Progenitor cell of endocrine pancreas (in vitro differentiated cells): Measurements from ENCODE around the gene SH3GL1. TPM values are rescaled to one million over a fixed set of nuclear protein-coding genes. Genes with fewer than 3 reads are reported as not detected.
A peak's percentile ranks its signal among the peaks of the same experiment; 100 is the strongest.

Experiments used
- DNase-seq: peaks from one replicate; pipeline ENCODE4 v3.0.0; 2021; ENCODE audit warnings: low spot score; ENCODE audit not compliant: unreplicated experiment
- H3K27ac Mint-ChIP-seq: 2 replicates; pipeline ENCODE4 v1.8.0; 2021; ENCODE audit warnings: mild to moderate bottlenecking, moderate library complexity, mixed read lengths
- H3K27me3 Mint-ChIP-seq: 2 replicates; pipeline ENCODE4 v1.8.0; 2021; ENCODE audit warnings: mixed read lengths
- H3K36me3 Mint-ChIP-seq: 2 replicates; pipeline ENCODE4 v1.8.0; 2022; ENCODE audit warnings: mixed read lengths; ENCODE audit not compliant: insufficient read depth
- H3K4me1 Mint-ChIP-seq: 2 replicates; pipeline ENCODE4 v1.8.0; 2021; ENCODE audit warnings: low read depth, mixed read lengths
- H3K4me3 Mint-ChIP-seq: 2 replicates; pipeline ENCODE4 v1.8.0; 2021; ENCODE audit warnings: low read depth, mild to moderate bottlenecking, moderate library complexity, mixed read lengths
- H3K9me3 Mint-ChIP-seq: 2 replicates; pipeline ENCODE4 v1.8.0; 2021; ENCODE audit warnings: low read depth, mixed read lengths
- total RNA-seq: library from RNA; stranded (reverse); gene quantifications from 2 replicates; pipeline ENCODE4 v1.2.1, GENCODE V29; 2021
- TF ChIP-seq, protein P1 (sequence below): fragments of 200-600 bp; sonication (generic); IDR thresholded peaks from one replicate; pipeline ENCODE4 v1.5.0; 2021; ENCODE audit warnings: antibody characterized with exemption, mild to moderate bottlenecking; ENCODE audit not compliant: unreplicated experiment

Gene SH3GL1
- total RNA-seq, 1 donor from 2014 or later: 55.6 TPM

DNA sequence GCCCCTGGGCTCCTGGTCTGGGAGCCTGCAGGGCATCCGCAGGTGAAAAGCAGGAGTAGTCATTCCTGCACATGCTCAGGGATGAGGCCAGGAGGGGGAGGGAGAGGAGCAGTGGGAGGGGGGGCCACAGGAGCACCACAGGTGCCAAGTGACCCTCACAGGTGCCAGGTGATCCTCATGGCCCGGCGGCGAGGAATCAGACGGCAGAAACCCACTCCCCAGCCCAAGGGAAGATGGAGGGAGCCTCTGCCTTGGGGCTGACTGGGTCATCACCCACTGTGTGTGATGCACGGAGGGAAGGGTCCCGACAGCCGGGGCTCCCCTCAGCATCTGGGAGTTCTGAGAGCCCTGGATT lies 27.4 kb downstream of the SH3GL1 start:
- Mint-ChIP-seq H3K27ac (no peak overlapping the region), H3K4me3 (no peak overlapping the region), H3K9me3 (no peaks in the 10 kb centered on the region), H3K27me3 (no peaks in the 10 kb centered on the region), H3K4me1 (peaks cover 24% of the 10 kb centered on the region), H3K36me3 (peaks cover 1% of the 10 kb centered on the region)
- TF ChIP-seq, protein P1, sequence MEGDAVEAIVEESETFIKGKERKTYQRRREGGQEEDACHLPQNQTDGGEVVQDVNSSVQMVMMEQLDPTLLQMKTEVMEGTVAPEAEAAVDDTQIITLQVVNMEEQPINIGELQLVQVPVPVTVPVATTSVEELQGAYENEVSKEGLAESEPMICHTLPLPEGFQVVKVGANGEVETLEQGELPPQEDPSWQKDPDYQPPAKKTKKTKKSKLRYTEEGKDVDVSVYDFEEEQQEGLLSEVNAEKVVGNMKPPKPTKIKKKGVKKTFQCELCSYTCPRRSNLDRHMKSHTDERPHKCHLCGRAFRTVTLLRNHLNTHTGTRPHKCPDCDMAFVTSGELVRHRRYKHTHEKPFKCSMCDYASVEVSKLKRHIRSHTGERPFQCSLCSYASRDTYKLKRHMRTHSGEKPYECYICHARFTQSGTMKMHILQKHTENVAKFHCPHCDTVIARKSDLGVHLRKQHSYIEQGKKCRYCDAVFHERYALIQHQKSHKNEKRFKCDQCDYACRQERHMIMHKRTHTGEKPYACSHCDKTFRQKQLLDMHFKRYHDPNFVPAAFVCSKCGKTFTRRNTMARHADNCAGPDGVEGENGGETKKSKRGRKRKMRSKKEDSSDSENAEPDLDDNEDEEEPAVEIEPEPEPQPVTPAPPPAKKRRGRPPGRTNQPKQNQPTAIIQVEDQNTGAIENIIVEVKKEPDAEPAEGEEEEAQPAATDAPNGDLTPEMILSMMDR: no peak
- DNase-seq: no peak

- peak overlapping the region; percentile 59 for H3K27ac Mint-ChIP-seq
- H3K9me3 Mint-ChIP-seq: no peaks in the 10 kb centered on the region
- peaks cover 1% of the 10 kb centered on the region for H3K36me3 Mint-ChIP-seq
- TF ChIP-seq, protein P1: no peak
- no peaks in the 10 kb centered on the region for H3K27me3 Mint-ChIP-seq
- DNase-seq: no peak
- H3K4me1 Mint-ChIP-seq: peaks cover 24% of the 10 kb centered on the region
- H3K4me3 Mint-ChIP-seq: no peak overlapping the region
Measured at GRCh38 chr19:4372165-4373012, 28.0 kb downstream of the SH3GL1 start.

DNA sequence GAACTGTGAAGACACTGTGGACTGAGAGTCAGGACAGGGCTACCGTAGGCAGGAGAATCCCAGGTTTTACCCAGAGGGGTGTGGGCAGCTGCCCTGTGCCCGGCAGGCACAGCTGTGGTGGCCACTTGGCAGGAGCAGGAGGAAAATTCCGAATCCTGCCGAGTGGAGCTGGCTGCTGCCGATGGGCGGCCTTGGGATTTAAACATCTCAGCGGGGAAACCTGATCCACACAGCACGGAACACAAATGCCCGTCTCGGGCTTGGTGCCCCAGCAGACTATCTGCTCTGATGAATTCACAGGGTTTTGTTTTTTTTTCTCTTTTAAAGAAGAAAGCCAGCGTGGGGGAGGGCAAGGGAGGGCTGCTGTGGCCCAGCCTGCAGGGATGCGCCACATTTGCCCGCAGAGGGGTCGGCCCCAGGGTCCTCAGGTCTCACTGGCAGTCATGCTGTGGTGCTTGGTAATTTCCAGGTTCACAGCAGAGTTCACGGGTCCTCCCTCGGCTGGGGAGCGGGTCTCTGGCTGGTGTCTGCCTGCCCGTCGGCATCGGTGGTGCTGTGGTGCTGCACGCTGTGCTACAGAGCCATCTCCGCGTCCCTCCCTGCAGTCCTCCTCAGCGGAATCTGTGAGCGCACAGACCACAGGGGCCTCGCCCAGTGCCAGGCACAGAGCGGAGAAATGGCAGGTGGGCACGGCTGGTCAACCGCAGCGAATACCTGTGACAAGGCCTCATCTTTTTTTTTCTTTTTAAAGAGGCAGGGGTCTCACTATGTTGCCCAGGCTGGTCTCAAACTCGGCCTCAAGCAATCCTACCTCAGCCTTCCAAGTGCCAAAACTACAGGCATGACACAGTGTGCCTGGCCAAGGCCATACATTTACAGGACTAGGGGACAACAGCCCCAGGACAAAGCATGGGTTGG lies 28.8 kb downstream of the SH3GL1 start:
- TF ChIP-seq, protein P1: no peak
- H3K36me3 Mint-ChIP-seq: peaks cover 1% of the 10 kb centered on the region
- no peak overlapping the region for H3K4me3 Mint-ChIP-seq
- H3K9me3 Mint-ChIP-seq: no peaks in the 10 kb centered on the region
- peaks cover 21% of the 10 kb centered on the region for H3K4me1 Mint-ChIP-seq
- no peak overlapping the region for H3K27ac Mint-ChIP-seq
- no peaks in the 10 kb centered on the region for H3K27me3 Mint-ChIP-seq
- DNase-seq: no peak

GRCh38 chr19:4370418-4371041 lies 29.8 kb downstream of the SH3GL1 start:
- H3K9me3 Mint-ChIP-seq: no peaks in the 10 kb centered on the region
- no peak for DNase-seq
- peaks cover 1% of the 10 kb centered on the region for H3K36me3 Mint-ChIP-seq
- no peak overlapping the region for H3K27ac Mint-ChIP-seq
- no peaks in the 10 kb centered on the region for H3K27me3 Mint-ChIP-seq
- H3K4me1 Mint-ChIP-seq: peaks cover 11% of the 10 kb centered on the region
- no peak overlapping the region for H3K4me3 Mint-ChIP-seq
- TF ChIP-seq, protein P1: no peak

GRCh38 chr19:4369888-4370260 lies 30.5 kb downstream of the SH3GL1 start:
- DNase-seq: no peak
- TF ChIP-seq, protein P1: peak; percentile 40
- no peaks in the 10 kb centered on the region for H3K9me3 Mint-ChIP-seq
- no peaks in the 10 kb centered on the region for H3K27me3 Mint-ChIP-seq
- peaks cover 1% of the 10 kb centered on the region for H3K36me3 Mint-ChIP-seq
- H3K27ac Mint-ChIP-seq: peak overlapping the region; percentile 90
- peaks cover 5% of the 10 kb centered on the region for H3K4me1 Mint-ChIP-seq
- H3K4me3 Mint-ChIP-seq: no peak overlapping the region
